Measurements from ENCODE around the gene YWHAB. TPM values are rescaled to one million over a fixed set of nuclear protein-coding genes. Genes with fewer than 3 reads are reported as not detected.
A peak's percentile ranks its signal among the peaks of the same experiment; 100 is the strongest.

YWHAB gene
- total RNA-seq, 1 experiment from 2014 or later: 377 TPM

GRCh38 chr20:44901974-44902373 is 16.5 kb downstream of the YWHAB start:
- BruUV-seq (replicated peaks): no TSS peak
- no peaks in the 10 kb centered on the region for H3K27me3 Mint-ChIP-seq (ENCODE audit: unreplicated experiment)
- intact Hi-C loops (cut with micrococcal nuclease; ENCODE audit: unreplicated experiment): no loop called here

DNA sequence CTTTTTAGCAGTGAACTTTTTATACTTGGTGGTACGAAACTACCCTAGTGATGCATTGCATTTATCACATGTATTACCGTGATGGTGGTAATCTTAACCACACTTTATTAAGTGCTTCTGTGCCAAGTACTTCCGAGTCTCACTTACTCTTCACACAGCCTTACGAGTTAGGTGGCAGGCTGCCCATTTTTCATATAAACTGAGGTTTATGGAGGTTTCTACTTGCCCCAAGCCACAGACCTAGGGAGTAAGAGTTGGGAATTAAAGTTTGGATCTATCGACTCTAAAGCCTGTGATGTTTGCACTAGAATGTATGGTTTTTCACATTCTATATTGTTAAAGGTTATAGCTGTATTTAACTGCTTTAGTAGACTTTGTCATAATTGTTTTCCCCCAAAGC is 18.9 kb downstream of the YWHAB start:
- Mint-ChIP-seq H3K27me3 (ENCODE audit: unreplicated experiment) (no peaks in the 10 kb centered on the region), H3K9me3 (ENCODE audit: low read depth, unreplicated experiment) (no peaks in the 10 kb centered on the region), H3K36me3 (ENCODE audit: insufficient read depth, unreplicated experiment) (peaks cover 68% of the 10 kb centered on the region), H3K27ac (ENCODE audit: unreplicated experiment) (no peak overlapping the region), H3K4me3 (ENCODE audit: low read depth, unreplicated experiment) (no peak overlapping the region), H3K4me1 (ENCODE audit: low read depth, unreplicated experiment) (peaks cover 13% of the 10 kb centered on the region)
- no TSS peak for BruUV-seq (replicated peaks)
- DNase-seq: no peak
- CTCF ChIA-PET: no interaction called here
- intact Hi-C loops (cut with micrococcal nuclease; ENCODE audit: unreplicated experiment): no loop called here
- TF ChIP-seq, protein P1, sequence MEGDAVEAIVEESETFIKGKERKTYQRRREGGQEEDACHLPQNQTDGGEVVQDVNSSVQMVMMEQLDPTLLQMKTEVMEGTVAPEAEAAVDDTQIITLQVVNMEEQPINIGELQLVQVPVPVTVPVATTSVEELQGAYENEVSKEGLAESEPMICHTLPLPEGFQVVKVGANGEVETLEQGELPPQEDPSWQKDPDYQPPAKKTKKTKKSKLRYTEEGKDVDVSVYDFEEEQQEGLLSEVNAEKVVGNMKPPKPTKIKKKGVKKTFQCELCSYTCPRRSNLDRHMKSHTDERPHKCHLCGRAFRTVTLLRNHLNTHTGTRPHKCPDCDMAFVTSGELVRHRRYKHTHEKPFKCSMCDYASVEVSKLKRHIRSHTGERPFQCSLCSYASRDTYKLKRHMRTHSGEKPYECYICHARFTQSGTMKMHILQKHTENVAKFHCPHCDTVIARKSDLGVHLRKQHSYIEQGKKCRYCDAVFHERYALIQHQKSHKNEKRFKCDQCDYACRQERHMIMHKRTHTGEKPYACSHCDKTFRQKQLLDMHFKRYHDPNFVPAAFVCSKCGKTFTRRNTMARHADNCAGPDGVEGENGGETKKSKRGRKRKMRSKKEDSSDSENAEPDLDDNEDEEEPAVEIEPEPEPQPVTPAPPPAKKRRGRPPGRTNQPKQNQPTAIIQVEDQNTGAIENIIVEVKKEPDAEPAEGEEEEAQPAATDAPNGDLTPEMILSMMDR (IDR thresholded peaks at IDR 0.05; ENCODE audit: unreplicated experiment): no peak

More at GRCh38 chr20:44901974-44902373, 16.5 kb downstream of the YWHAB start:
- no peak for DNase-seq
- H3K36me3 Mint-ChIP-seq (ENCODE audit: insufficient read depth, unreplicated experiment): peaks cover 44% of the 10 kb centered on the region
- H3K4me1 Mint-ChIP-seq (ENCODE audit: low read depth, unreplicated experiment): peaks cover 17% of the 10 kb centered on the region
- TF ChIP-seq, protein P1 (IDR thresholded peaks at IDR 0.05; ENCODE audit: unreplicated experiment): no peak
- no peak overlapping the region for H3K27ac Mint-ChIP-seq (ENCODE audit: unreplicated experiment)
- no peak overlapping the region for H3K4me3 Mint-ChIP-seq (ENCODE audit: low read depth, unreplicated experiment)
- CTCF ChIA-PET: no interaction called here
- no peaks in the 10 kb centered on the region for H3K9me3 Mint-ChIP-seq (ENCODE audit: low read depth, unreplicated experiment)

GRCh38 chr20:44908987-44909871 is 23.7 kb downstream of the YWHAB start:
- intact Hi-C loops (cut with micrococcal nuclease; ENCODE audit: unreplicated experiment): no loop called here
- CTCF ChIA-PET: interaction anchor here (0.5 to 2.0 kb wide), 9 partner anchors 12 to 419 kb away, joined by 3 to 9 read pairs (median 4); partner anchors contain the start of gene YWHAB
- H3K4me1 Mint-ChIP-seq (ENCODE audit: low read depth, unreplicated experiment): peaks cover 8% of the 10 kb centered on the region
- peak overlapping the region; percentile 85 for H3K27ac Mint-ChIP-seq (ENCODE audit: unreplicated experiment)
- H3K36me3 Mint-ChIP-seq (ENCODE audit: insufficient read depth, unreplicated experiment): peaks cover 83% of the 10 kb centered on the region
- H3K9me3 Mint-ChIP-seq (ENCODE audit: low read depth, unreplicated experiment): no peaks in the 10 kb centered on the region
- TF ChIP-seq, protein P1 (IDR thresholded peaks at IDR 0.05; ENCODE audit: unreplicated experiment): no peak
- BruUV-seq (replicated peaks): no TSS peak
- H3K27me3 Mint-ChIP-seq (ENCODE audit: unreplicated experiment): no peaks in the 10 kb centered on the region
- H3K4me3 Mint-ChIP-seq (ENCODE audit: low read depth, unreplicated experiment): peak overlapping the region; percentile 100
- DNase-seq: no peak

DNA sequence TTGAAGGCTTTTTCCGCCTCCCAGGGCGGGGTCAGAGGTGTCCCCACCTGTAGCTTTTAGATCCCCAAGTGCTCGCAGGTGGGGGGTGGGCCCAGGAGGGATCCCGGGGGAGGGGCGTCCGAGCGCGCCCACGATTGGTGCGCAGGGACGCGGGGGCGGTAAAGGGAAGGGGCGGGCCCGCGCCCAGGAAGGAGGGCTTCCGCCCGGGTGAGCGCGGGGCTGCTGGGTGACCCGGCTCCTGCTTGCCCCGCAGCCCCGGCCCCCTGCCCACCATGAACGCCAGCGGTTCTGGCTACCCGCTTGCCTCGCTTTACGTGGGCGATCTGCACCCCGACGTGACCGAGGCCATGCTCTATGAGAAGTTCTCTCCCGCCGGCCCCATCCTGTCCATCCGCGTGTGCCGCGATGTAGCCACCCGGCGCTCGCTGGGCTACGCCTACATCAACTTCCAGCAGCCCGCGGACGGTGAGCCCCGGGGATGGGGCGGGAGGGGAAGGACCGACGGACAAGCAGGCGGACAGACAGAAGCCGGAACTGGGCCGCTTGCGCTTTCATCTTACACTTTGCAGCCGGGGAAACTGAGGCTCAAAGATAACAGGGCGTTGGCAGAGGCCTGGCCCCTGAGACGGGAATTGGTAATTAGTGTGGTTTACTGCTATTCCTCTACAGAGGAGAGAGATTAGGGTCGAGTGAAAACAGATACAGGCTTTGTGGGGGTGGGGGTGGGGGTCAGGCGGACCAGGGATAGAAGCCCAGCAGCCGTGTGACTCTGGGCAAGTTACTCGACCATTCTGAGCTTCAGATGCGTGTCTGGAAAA is 24.6 kb downstream of the YWHAB start, which contains the start of gene PABPC1L:
TSS of gene PABPC1L (plus strand) at position 189 of the 818 bp plus-strand sequence. CDS start at position 273, 84 bp downstream.
- H3K4me3 Mint-ChIP-seq (ENCODE audit: low read depth, unreplicated experiment): peak within 1 kb of the TSS; percentile 100
- H3K27me3 Mint-ChIP-seq (ENCODE audit: unreplicated experiment): no peaks in the 10 kb centered on the region
- BruUV-seq (replicated peaks): no TSS peak
- peak within 1 kb of the TSS; percentile 85 for H3K27ac Mint-ChIP-seq (ENCODE audit: unreplicated experiment)
- TF ChIP-seq, protein P1 (IDR thresholded peaks at IDR 0.05; ENCODE audit: unreplicated experiment): no peak
- intact Hi-C loops (cut with micrococcal nuclease; ENCODE audit: unreplicated experiment): loop anchor here (2.0 to 10.0 kb wide), 2 partner anchors 49 to 195 kb away; partner anchors contain the start of gene KCNS1
- peaks cover 80% of the 10 kb centered on the region for H3K36me3 Mint-ChIP-seq (ENCODE audit: insufficient read depth, unreplicated experiment)
- peaks cover 8% of the 10 kb centered on the region for H3K4me1 Mint-ChIP-seq (ENCODE audit: low read depth, unreplicated experiment)
- no peaks in the 10 kb centered on the region for H3K9me3 Mint-ChIP-seq (ENCODE audit: low read depth, unreplicated experiment)
- peak; percentile 92 for DNase-seq
- CTCF ChIA-PET: interaction anchor here (0.5 to 2.0 kb wide), 10 partner anchors 13 to 382 kb away, joined by 3 to 9 read pairs (median 4); partner anchors contain the start of gene YWHAB

All from Calu3 (cell line).